GM23338 (cell line): ENCODE measurements around the gene SORBS2. TPM values are rescaled to one million over a fixed set of nuclear protein-coding genes. Genes with fewer than 3 reads are reported as not detected.

Experiments used
- ATAC-seq: fragments of 200-7000 bp; cut with Tn5 transposase; 3 replicates; pipeline ENCODE4 v1.9.1; 2020
- DNase-seq: peaks from one replicate; pipeline ENCODE4 v3.0.0-alpha.2; 2015; ENCODE audit warnings: low spot score
- H2AFZ ChIP-seq: fragments of 200-600 bp; sonication (generic); 2 replicates; pipeline ENCODE4 v1.8.0; 2016; ENCODE audit warnings: antibody characterized with exemption, mild to moderate bottlenecking, moderate library complexity
- H3F3A ChIP-seq: fragments of 200-600 bp; sonication (generic); replicated peaks from 2 replicates; pipeline ENCODE4 v1.8.0; 2017; ENCODE audit warnings: antibody characterized with exemption, mixed run types, low read depth
- H3K27ac ChIP-seq: fragments of 200-600 bp; sonication (generic); 2 replicates; pipeline ENCODE4 v1.6.1; 2016; ENCODE audit warnings: low read depth
- H3K27me3 ChIP-seq: fragments of 200-600 bp; sonication (generic); 2 replicates; pipeline ENCODE4 v1.8.0; 2016; ENCODE audit warnings: mild to moderate bottlenecking, mixed run types, moderate library complexity; ENCODE audit not compliant: insufficient read depth
- H3K36me3 ChIP-seq: fragments of 200-600 bp; sonication (generic); 2 replicates; pipeline ENCODE4 v1.8.0; 2016; ENCODE audit warnings: mild to moderate bottlenecking; ENCODE audit not compliant: insufficient read depth
- H3K4me1 ChIP-seq: fragments of 200-600 bp; sonication (generic); 2 replicates; pipeline ENCODE4 v1.8.0; 2016; ENCODE audit warnings: mild to moderate bottlenecking, moderate library complexity; ENCODE audit not compliant: insufficient read depth
- H3K4me2 ChIP-seq: fragments of 200-600 bp; sonication (generic); 2 replicates; pipeline ENCODE4 v1.7.1; 2017; ENCODE audit warnings: mixed run types
- H3K4me3 ChIP-seq: fragments of 200-600 bp; sonication (generic); 2 replicates; pipeline ENCODE4 v1.6.1; 2016; ENCODE audit warnings: mixed run types
- H3K79me2 ChIP-seq: fragments of 200-600 bp; sonication (generic); replicated peaks from 2 replicates; pipeline ENCODE4 v1.8.0; 2017; ENCODE audit warnings: mild to moderate bottlenecking; ENCODE audit not compliant: insufficient read depth
- H3K9me2 ChIP-seq: fragments of 200-600 bp; sonication (generic); 2 replicates; pipeline ENCODE4 v1.8.0; 2017; ENCODE audit not compliant: insufficient read depth
- H4K20me1 ChIP-seq: fragments of 200-600 bp; sonication (generic); replicated peaks from 2 replicates; pipeline ENCODE4 v1.8.0; 2017; ENCODE audit warnings: mild to moderate bottlenecking; ENCODE audit not compliant: insufficient read depth
- H3K27ac Mint-ChIP-seq: 2 replicates; pipeline ENCODE4 v1.8.0; 2020; ENCODE audit warnings: inconsistent platforms, mild to moderate bottlenecking, moderate library complexity, mixed read lengths
- H3K27me3 Mint-ChIP-seq: 3 replicates; pipeline ENCODE4 v1.8.0; 2022; ENCODE audit warnings: low read depth, mild to moderate bottlenecking, moderate library complexity, mixed read lengths, inconsistent platforms; ENCODE audit not compliant: insufficient read depth, poor library complexity
- H3K36me3 Mint-ChIP-seq: 3 replicates; pipeline ENCODE4 v1.8.0; 2021; ENCODE audit warnings: low read depth, mild to moderate bottlenecking, inconsistent platforms, moderate library complexity, mixed read lengths
- H3K4me1 Mint-ChIP-seq: 3 replicates; pipeline ENCODE4 v1.8.0; 2020; ENCODE audit warnings: mild to moderate bottlenecking, inconsistent platforms, mixed read lengths
- H3K4me3 Mint-ChIP-seq: 3 replicates; pipeline ENCODE4 v1.8.0; 2021; ENCODE audit warnings: moderate library complexity, mild to moderate bottlenecking, inconsistent platforms, mixed read lengths
- H3K9me3 Mint-ChIP-seq: 3 replicates; pipeline ENCODE4 v1.8.0; 2020; ENCODE audit warnings: moderate library complexity, mild to moderate bottlenecking, inconsistent platforms, mixed read lengths
- CTCF ChIP-seq, 2 experiments: fragments of 200-600 bp in 1 of 2; sonication (generic) in 1 of 2; conservative IDR thresholded peaks; 2 replicates each; pipeline versions ENCODE4 v1.5.1 to v1.6.1; 2016 to 2017; ENCODE audit warnings: antibody characterized with exemption in 2 of 2, low read depth in 2 of 2, mild to moderate bottlenecking in 2 of 2, moderate library complexity in 1 of 2
- EZH2 ChIP-seq: fragments of 200-600 bp; sonication (generic); IDR thresholded peaks from one replicate; pipeline ENCODE4 v1.8.0; 2017; ENCODE audit warnings: antibody characterized with exemption, mild to moderate bottlenecking, low read depth; ENCODE audit not compliant: unreplicated experiment
- EZH2phosphoT487 ChIP-seq: fragments of 200-600 bp; sonication (generic); IDR thresholded peaks from one replicate; pipeline ENCODE4 v1.8.1; 2018; ENCODE audit warnings: antibody characterized with exemption; ENCODE audit not compliant: unreplicated experiment
- JUNB ChIP-seq: IDR thresholded peaks from one replicate; pipeline ENCODE4 v1.6.1; 2016; ENCODE audit warnings: antibody characterized with exemption; ENCODE audit not compliant: unreplicated experiment
- NANOG ChIP-seq: IDR thresholded peaks from 2 replicates; pipeline ENCODE4 v1.6.1; 2016; ENCODE audit warnings: antibody characterized with exemption, borderline replicate concordance
- POLR2AphosphoS5 ChIP-seq: IDR thresholded peaks from 2 replicates; pipeline ENCODE4 v1.6.1; 2016; ENCODE audit warnings: antibody characterized with exemption, low read depth
- ZNF462 ChIP-seq: fragments of 250-450 bp; sonication (Bioruptor Pico); IDR thresholded peaks from 2 replicates; pipeline ENCODE4 v1.5.0; 2020; ENCODE audit warnings: mild to moderate bottlenecking, moderate library complexity
- polyA plus RNA-seq: library from polyadenylated mRNA; unstranded; fragments of >200 nt; fragmentation: Nextera tagmentation; extraction: Ambion mirVana; gene quantifications from 2 replicates; pipeline ENCODE4 v1.2.1, GENCODE V29; 2016
- total RNA-seq: library from RNA; depleted of rRNA; stranded (reverse); fragments of >200 nt; shearing (Covaris generic); gene quantifications from 2 replicates; pipeline ENCODE4 v1.2.3, GENCODE V29; 2014

SORBS2 gene
- total and polyA plus RNA-seq, 2 experiments from 2014 or later, result 17.8 to 27.6 TPM

- TF ChIP-seq ZNF462 (CRISPR knock-in tag), result no peak
- TF ChIP-seq JUNB, result no peak
- no peak for TF ChIP-seq EZH2
These were observed 36.9 kb downstream of the SORBS2 start (continued) for GRCh38 chr4:185774845-185775680.

- no peaks in the 10 kb centered on the region for H3K27me3 Mint-ChIP-seq
- peaks cover 45% of the 10 kb centered on the region for H3K4me1 ChIP-seq
- ATAC-seq, result peak; percentile 49
- H3K4me3 Mint-ChIP-seq, result peak overlapping the region; percentile 71
- H4K20me1 ChIP-seq, result no peaks in the 10 kb centered on the region
- H3K9me3 Mint-ChIP-seq, result peaks cover 12% of the 10 kb centered on the region; the same call in 2 of the 3 replicates
- H3K27ac Mint-ChIP-seq, result peak overlapping the region; percentile 35
- peak overlapping the region; percentile 42 for H3K4me3 ChIP-seq
- peak overlapping the region; percentile 63 for H3K4me2 ChIP-seq
- no peaks in the 10 kb centered on the region; the same call in 1 of the 2 replicates for H3F3A ChIP-seq
- H3K9me2 ChIP-seq, result no peaks in the 10 kb centered on the region
- DNase-seq, result no peak
- H3K4me1 Mint-ChIP-seq, result peaks cover 57% of the 10 kb centered on the region
- H3K36me3 ChIP-seq, result no peaks in the 10 kb centered on the region
- 0 out of 2 replicates have a peak, but pooled peaks cover 7% of the 10 kb centered on the region for H3K79me2 ChIP-seq
- H3K27ac ChIP-seq, result no peak overlapping the region
- peak overlapping the region; percentile 44; the same call in 1 of the 2 replicates for H2AFZ ChIP-seq
- H3K36me3 Mint-ChIP-seq, result peaks cover 22% of the 10 kb centered on the region
- no peaks in the 10 kb centered on the region for H3K27me3 ChIP-seq
- no peak for TF ChIP-seq NANOG
- TF ChIP-seq POLR2AphosphoS5, result no peak
- TF ChIP-seq EZH2, result no peak
- TF ChIP-seq EZH2phosphoT487, result no peak
- no peak for TF ChIP-seq CTCF (conservative IDR thresholded peaks at IDR 0.05; ENCODE audit: low read depth in 2 of 2)
These were observed 37.8 kb downstream of the SORBS2 start for GRCh38 chr4:185774131-185774653.
